Peyer's patch (tissue), 4 donors: ENCODE results near the gene CALN1.

ENCODE experiments used
- CTCF ChIP-seq, 6 experiments: fragments of 450-650 bp in 4 of 6; fragments of 200-600 bp in 2 of 6; sonication (generic) in 1 of 6; IDR thresholded peaks; one replicate each; pipeline ENCODE4 v1.5.1; 2017 to 2019; ENCODE audit warnings: antibody characterized with exemption in 6 of 6, mild to moderate bottlenecking in 3 of 6, moderate library complexity in 1 of 6
- POLR2A ChIP-seq, 2 donors: fragments of 450-650 bp; IDR thresholded peaks; one replicate each; pipeline ENCODE4 v1.5.1; 2017; ENCODE audit warnings: antibody characterized with exemption in 2 of 2, mild to moderate bottlenecking in 2 of 2, moderate library complexity in 2 of 2

DNA sequence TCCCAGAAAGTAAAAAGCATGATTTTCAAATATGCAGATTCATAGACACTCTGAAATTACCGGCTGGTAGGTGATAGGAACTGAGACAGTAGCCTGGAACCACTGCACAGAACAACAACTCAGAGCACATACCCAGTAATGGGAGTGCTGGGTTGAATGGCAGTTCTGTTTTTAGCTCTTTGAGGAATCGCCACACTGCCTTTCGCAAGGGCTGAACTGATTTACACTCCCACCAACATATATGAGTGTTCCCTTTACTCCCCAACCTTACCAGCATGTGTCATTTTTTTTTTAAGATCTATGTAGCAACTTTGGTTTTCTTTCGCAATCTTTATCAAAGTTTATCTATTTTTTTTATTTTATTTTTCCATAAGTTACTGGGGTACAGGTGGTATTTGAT is 358.8 kb downstream of the CALN1 start:
- TF ChIP-seq CTCF (IDR thresholded peaks at IDR 0.05) (no peak), POLR2A (IDR thresholded peaks at IDR 0.05) (no peak)
